ENCODE measurements around the gene CMTR1.

DNA sequence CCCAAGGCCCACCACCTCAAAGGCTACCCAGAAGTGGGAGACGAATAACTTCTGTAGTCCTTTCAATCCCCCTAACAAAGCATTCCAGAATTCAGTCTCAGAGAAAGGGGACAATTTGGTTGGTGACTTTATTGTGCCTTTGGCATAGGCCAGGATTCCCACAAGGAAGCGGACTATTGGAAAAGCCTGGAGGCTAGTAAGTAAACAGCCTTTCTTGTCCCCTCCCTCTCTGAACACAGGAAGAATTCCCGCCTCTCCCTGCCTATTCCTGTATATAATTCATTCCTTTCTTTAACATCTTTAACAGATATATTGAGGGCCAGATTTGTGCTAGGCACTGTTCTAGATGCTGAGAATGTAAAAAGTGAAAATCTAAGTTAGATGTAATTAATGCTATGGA, 43.2 kb upstream of the CMTR1 start:
- TF ChIP-seq, protein P1, sequence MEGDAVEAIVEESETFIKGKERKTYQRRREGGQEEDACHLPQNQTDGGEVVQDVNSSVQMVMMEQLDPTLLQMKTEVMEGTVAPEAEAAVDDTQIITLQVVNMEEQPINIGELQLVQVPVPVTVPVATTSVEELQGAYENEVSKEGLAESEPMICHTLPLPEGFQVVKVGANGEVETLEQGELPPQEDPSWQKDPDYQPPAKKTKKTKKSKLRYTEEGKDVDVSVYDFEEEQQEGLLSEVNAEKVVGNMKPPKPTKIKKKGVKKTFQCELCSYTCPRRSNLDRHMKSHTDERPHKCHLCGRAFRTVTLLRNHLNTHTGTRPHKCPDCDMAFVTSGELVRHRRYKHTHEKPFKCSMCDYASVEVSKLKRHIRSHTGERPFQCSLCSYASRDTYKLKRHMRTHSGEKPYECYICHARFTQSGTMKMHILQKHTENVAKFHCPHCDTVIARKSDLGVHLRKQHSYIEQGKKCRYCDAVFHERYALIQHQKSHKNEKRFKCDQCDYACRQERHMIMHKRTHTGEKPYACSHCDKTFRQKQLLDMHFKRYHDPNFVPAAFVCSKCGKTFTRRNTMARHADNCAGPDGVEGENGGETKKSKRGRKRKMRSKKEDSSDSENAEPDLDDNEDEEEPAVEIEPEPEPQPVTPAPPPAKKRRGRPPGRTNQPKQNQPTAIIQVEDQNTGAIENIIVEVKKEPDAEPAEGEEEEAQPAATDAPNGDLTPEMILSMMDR (IDR thresholded peaks at IDR 0.05), result no peak
- TF ChIP-seq EP300 (IDR thresholded peaks at IDR 0.05), result no peak
- no peak for TF ChIP-seq POLR2A (IDR thresholded peaks at IDR 0.05)

Data from tibial nerve (tissue), 4 donors.